Aorta (tissue), 5 donors: ENCODE measurements around the gene POU5F1. TPM values are rescaled to one million over a fixed set of nuclear protein-coding genes. Genes with fewer than 3 reads are reported as not detected.

ENCODE experiments used
- ATAC-seq: fragments of 200-7000 bp; cut with Tn5 transposase; one replicate; pipeline ENCODE4 v1.9.1; 2022; ENCODE audit warnings: moderate library complexity; ENCODE audit not compliant: low FRiP score
- DNase-seq, 2 donors: peaks; one replicate each; pipeline ENCODE4 v3.0.0-alpha.2; 2020
- H3K27ac ChIP-seq, 2 donors: one replicate each; pipeline ENCODE4 v1.5.1; 2013; ENCODE audit warnings: low read length in 2 of 2, mild to moderate bottlenecking in 2 of 2, moderate library complexity in 2 of 2, control low read depth in 1 of 2, inconsistent platforms in 1 of 2, low read depth in 1 of 2
- H3K27me3 ChIP-seq, 2 donors: one replicate each; pipeline ENCODE4 v1.6.1; 2013; ENCODE audit warnings: control low read depth in 1 of 2, low read length in 1 of 2, mild to moderate bottlenecking in 1 of 2, moderate library complexity in 1 of 2; ENCODE audit not compliant: insufficient read depth in 2 of 2, control insufficient read depth in 1 of 2
- H3K36me3 ChIP-seq, 2 donors: one replicate each; pipeline ENCODE4 v1.6.1; 2013; ENCODE audit warnings: control low read depth in 1 of 2, low read length in 1 of 2, mild to moderate bottlenecking in 1 of 2; ENCODE audit not compliant: insufficient read depth in 2 of 2, control insufficient read depth in 1 of 2
- H3K4me1 ChIP-seq, 2 donors: one replicate each; pipeline ENCODE4 v1.6.1; 2013; ENCODE audit warnings: low read length in 2 of 2, control low read depth in 1 of 2, mild to moderate bottlenecking in 1 of 2, moderate library complexity in 1 of 2; ENCODE audit not compliant: insufficient read depth in 2 of 2, control insufficient read depth in 1 of 2
- H3K4me3 ChIP-seq, 2 donors: one replicate each; pipeline ENCODE4 v1.5.1; 2013; ENCODE audit warnings: low read length in 2 of 2, control low read depth in 1 of 2, mild to moderate bottlenecking in 1 of 2
- H3K9me3 ChIP-seq: one replicate; pipeline ENCODE4 v1.6.1; 2013; ENCODE audit warnings: mild to moderate bottlenecking, low read length; ENCODE audit not compliant: control insufficient read depth
- WGBS, 2 donors: extraction: QIAGEN DNeasy Blood & Tissue Kit; methylation state at CpG; one replicate each; pipeline ENCODE4 v1.1.7; 2013; 5-methylcytosine and 5-hydroxymethylcytosine counted together
- intact Hi-C, 2 donors: fragments of 100-400 bp; cut with DNase I; formaldehyde crosslinking; loops; one replicate each; pipeline versions ENCODE4 v1.14.2 to v1.15.0; 2022
- polyA plus RNA-seq, 2 donors: library from polyadenylated mRNA; stranded (reverse); fragments of 200-250 nt; gene quantifications; one replicate each; pipeline ENCODE4 v1.2.3, GENCODE V29; 2013
- total RNA-seq, 2 donors: library from RNA; stranded (reverse); fragmentation: NEBNext Ultra II Directional; extraction: Animal tissue kit (Norgen Biotek cat#: 25700); gene quantifications; one replicate each; pipeline ENCODE4 v1.2.1, GENCODE V29; 2021
- donor health status: healthy with polysubstance abuse.
- donor health status: Bipolar disorder and iron deficiency.
- donor health status: DM: no; HTN: no; CAD: no.
- donor health status: DM: no; HTN: no; CAD: no.
- donor health status: DM: yes; HTN: yes; CAD: no.

POU5F1 gene
- total and polyA plus RNA-seq, 4 donors = 0.45 to 2.6 (median 2.2) TPM; not detected in 1

GRCh38 chr6:31118178-31118577 lies 52.3 kb downstream of the POU5F1 start:
- Histone ChIP-seq H3K4me3 (no peak overlapping the region), H3K4me1 (peaks cover 0 to 7% of the 10 kb centered on the region in 2 donors), H3K27me3 (no peaks in the 10 kb centered on the region), H3K9me3 (no peaks in the 10 kb centered on the region), H3K36me3 (no peaks in the 10 kb centered on the region), H3K27ac (no peak overlapping the region)
- peak; percentile 40 to 54 for DNase-seq
- WGBS, 2 donors = 96 to 97% methylated on average over 7 of the region's 7 CpGs
- intact Hi-C loops = no loop called here
- ATAC-seq = no peak

- DNase-seq (peak; percentile 45 to 69), ATAC-seq (no peak)
- Histone ChIP-seq H3K27me3 (no peaks in the 10 kb centered on the region), H3K4me1 (peaks cover 0 to 7% of the 10 kb centered on the region in 2 donors), H3K36me3 (no peaks in the 10 kb centered on the region), H3K4me3 (no peak overlapping the region), H3K9me3 (no peaks in the 10 kb centered on the region), H3K27ac (no peak overlapping the region)
- 79 to 86% methylated on average over 19 of the region's 19 CpGs for WGBS, 2 donors
- intact Hi-C loops = no loop called here
Measured at GRCh38 chr6:31116661-31117385, 53.7 kb downstream of the POU5F1 start.

- H3K36me3 ChIP-seq = no peaks in the 10 kb centered on the region
- ATAC-seq (no peak), DNase-seq (peak; percentile 32 to 60)
- no peak overlapping the region for H3K4me3 ChIP-seq
- no peak overlapping the region for H3K27ac ChIP-seq
- no peaks in the 10 kb centered on the region for H3K9me3 ChIP-seq
- H3K4me1 ChIP-seq = peaks cover 0 to 7% of the 10 kb centered on the region in 2 donors
- H3K27me3 ChIP-seq = no peaks in the 10 kb centered on the region
- WGBS, 2 donors = 96 to 98% methylated on average over 12 of the region's 12 CpGs
- intact Hi-C loops = no loop called here
Measured at GRCh38 chr6:31115941-31116560, 54.4 kb downstream of the POU5F1 start.

GRCh38 chr6:31114970-31115849 lies 55.3 kb downstream of the POU5F1 start:
- Histone ChIP-seq H3K9me3 (no peaks in the 10 kb centered on the region), H3K4me3 (no peak overlapping the region), H3K4me1 (peaks cover 0 to 7% of the 10 kb centered on the region in 2 donors), H3K27me3 (no peaks in the 10 kb centered on the region), H3K27ac (no peak overlapping the region), H3K36me3 (no peaks in the 10 kb centered on the region)
- WGBS, 2 donors = 71 to 81% methylated on average over 9 of the region's 9 CpGs
- peak; percentile 22 to 37 for DNase-seq
- intact Hi-C loops = no loop called here
- no peak for ATAC-seq

- DNase-seq = peak; percentile 94 to 95
Measured at GRCh38 chr6:31114541-31114878, 56.0 kb downstream of the POU5F1 start, which contains the start of gene PSORS1C1. TSS of gene PSORS1C1 (plus strand) at chr6:31114800. CDS start at chr6:31129633, 14,833 bp downstream.

More at GRCh38 chr6:31114541-31114878, 56.0 kb downstream of the POU5F1 start, which contains the start of gene PSORS1C1:
- Histone ChIP-seq H3K4me1 (peaks cover 0 to 7% of the 10 kb centered on the region in 2 donors), H3K4me3 (no peak within 1 kb of the TSS), H3K36me3 (no peaks in the 10 kb centered on the region), H3K27me3 (no peaks in the 10 kb centered on the region), H3K9me3 (no peaks in the 10 kb centered on the region), H3K27ac (no peak within 1 kb of the TSS)
- WGBS, 2 donors = 0 to 3% methylated on average over 3 of the region's 3 CpGs
- peak; percentile 89 for ATAC-seq
- intact Hi-C loops = no loop called here

Other genes with a start within 250 kb of the POU5F1 start
- not detected for gene SFTA2, start 238.5 kb downstream of the POU5F1 start, total RNA-seq
- gene SFTA2, start 238.5 kb downstream of the POU5F1 start, polyA plus RNA-seq = 1 to 10 TPM in 1 of 2 donors, not detected in 1; 2.4 TPM
- not detected for gene MUCL3, start 229.7 kb downstream of the POU5F1 start, total RNA-seq
- gene MUCL3, start 229.7 kb downstream of the POU5F1 start, polyA plus RNA-seq = under 1 TPM; 0.13 to 0.18 TPM
- gene MUC21, start 187.0 kb downstream of the POU5F1 start, total RNA-seq = not detected
- under 1 TPM; 0.20 to 0.75 TPM for gene MUC21, start 187.0 kb downstream of the POU5F1 start, polyA plus RNA-seq
- not detected for gene MUC22, start 160.2 kb downstream of the POU5F1 start, total RNA-seq
- gene MUC22, start 160.2 kb downstream of the POU5F1 start, polyA plus RNA-seq = not detected
- not detected for gene C6orf15, start 58.1 kb downstream of the POU5F1 start, total RNA-seq
- not detected for gene C6orf15, start 58.1 kb downstream of the POU5F1 start, polyA plus RNA-seq
- gene PSORS1C1, start 55.9 kb downstream of the POU5F1 start, total RNA-seq = 1 to 10 TPM; 3.0 to 4.3 TPM
- gene PSORS1C1, start 55.9 kb downstream of the POU5F1 start, polyA plus RNA-seq = 1 to 10 TPM; 1.6 to 6.8 TPM
- gene CDSN, start 50.2 kb downstream of the POU5F1 start, total RNA-seq = not detected
- not detected for gene CDSN, start 50.2 kb downstream of the POU5F1 start, polyA plus RNA-seq
- gene PSORS1C2, start 31.6 kb downstream of the POU5F1 start, total RNA-seq = not detected
- not detected for gene PSORS1C2, start 31.6 kb downstream of the POU5F1 start, polyA plus RNA-seq
- 10 to 100 TPM; 13.7 to 23.2 TPM for gene CCHCR1, start 12.9 kb downstream of the POU5F1 start, total RNA-seq
- gene CCHCR1, start 12.9 kb downstream of the POU5F1 start, polyA plus RNA-seq = 10 to 100 TPM in 1 of 2 donors, 1 to 10 TPM in 1; 7.0 to 21.3 TPM
- 1 to 10 TPM; 3.1 to 8.3 TPM for gene TCF19, start 12.1 kb downstream of the POU5F1 start, total RNA-seq
- 1 to 10 TPM; 3.4 to 4.2 TPM for gene TCF19, start 12.1 kb downstream of the POU5F1 start, polyA plus RNA-seq
- gene HLA-C, start 101.4 kb upstream of the POU5F1 start, total RNA-seq = 100 to 1,000 TPM; 491 to 529 TPM
- 100 to 1,000 TPM; 301 to 355 TPM for gene HLA-C, start 101.4 kb upstream of the POU5F1 start, polyA plus RNA-seq
- gene HLA-B, start 186.5 kb upstream of the POU5F1 start, total RNA-seq = 1,000 to 10,000 TPM in 1 of 2 donors, 100 to 1,000 TPM in 1; 862 to 1,392 TPM
- gene HLA-B, start 186.5 kb upstream of the POU5F1 start, polyA plus RNA-seq = 100 to 1,000 TPM; 209 to 214 TPM
- 10 to 100 TPM; 19.8 to 29.2 TPM for gene MICA, start 232.9 kb upstream of the POU5F1 start, total RNA-seq
- 10 to 100 TPM; 25.3 to 89.6 TPM for gene MICA, start 232.9 kb upstream of the POU5F1 start, polyA plus RNA-seq